ENCODE results near the gene SSU72. TPM values are rescaled to one million over a fixed set of nuclear protein-coding genes. Genes with fewer than 3 reads are reported as not detected.

SSU72 gene
- 103 and 113 TPM in 2 replicates for total RNA-seq

DNA sequence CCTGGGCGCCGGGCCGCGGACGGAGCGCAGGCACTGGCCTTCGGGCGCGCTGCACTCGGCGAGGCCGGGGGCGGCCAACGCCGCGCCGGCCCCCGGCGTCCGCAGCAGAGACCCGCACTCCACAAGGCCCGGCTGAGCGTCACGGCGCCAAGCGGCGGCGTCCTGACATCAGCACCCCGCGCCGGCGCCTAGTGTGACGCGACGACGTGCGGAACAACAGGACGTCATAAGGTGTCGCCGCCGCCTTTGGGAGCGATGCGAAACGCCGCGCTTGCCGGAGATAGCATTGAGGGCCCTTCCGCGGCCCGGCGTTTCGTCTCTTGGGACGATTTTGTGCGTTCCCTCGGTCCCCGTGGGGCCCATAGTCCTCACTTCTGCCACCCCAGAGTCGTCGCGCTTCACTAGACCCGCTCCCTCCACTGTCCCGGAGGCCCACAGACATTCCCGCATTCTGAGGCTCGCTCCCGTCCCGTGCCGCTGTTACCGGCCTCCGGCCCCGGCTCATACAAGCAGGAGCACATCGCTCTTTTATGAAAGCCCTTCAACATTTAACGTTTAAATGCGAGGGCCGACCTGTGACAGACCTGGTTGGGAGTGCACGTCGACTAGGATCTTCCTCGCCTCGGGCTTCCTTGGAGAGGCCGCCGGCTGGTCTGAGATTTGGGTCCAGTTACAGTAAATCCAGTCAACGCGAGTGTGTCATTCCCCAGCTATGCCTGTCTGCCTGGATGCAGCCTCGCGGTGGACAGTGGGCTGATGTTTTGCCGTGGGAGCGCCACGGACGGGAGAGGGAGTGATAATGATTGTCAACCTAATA lies at the start of gene SSU72:
TSS of gene SSU72 (minus strand) at position 143 of the 817 bp plus-strand sequence. CDS start 306 bp downstream, outside the sequence.

GRCh38 chr1:1615256-1616044 lies 40.8 kb upstream of the SSU72 start, which contains the start of gene MIB2:
Gene MIB2, plus strand, starts transcription at chr1:1615500. Its CDS starts 7,953 bp downstream, at chr1:1623453.

GRCh38 chr1:1599935-1600860 lies 25.5 kb upstream of the SSU72 start, which contains the start of gene FNDC10:
Gene FNDC10, minus strand, starts transcription at chr1:1600135. Its CDS starts 120 bp downstream, at chr1:1600015.

DNA sequence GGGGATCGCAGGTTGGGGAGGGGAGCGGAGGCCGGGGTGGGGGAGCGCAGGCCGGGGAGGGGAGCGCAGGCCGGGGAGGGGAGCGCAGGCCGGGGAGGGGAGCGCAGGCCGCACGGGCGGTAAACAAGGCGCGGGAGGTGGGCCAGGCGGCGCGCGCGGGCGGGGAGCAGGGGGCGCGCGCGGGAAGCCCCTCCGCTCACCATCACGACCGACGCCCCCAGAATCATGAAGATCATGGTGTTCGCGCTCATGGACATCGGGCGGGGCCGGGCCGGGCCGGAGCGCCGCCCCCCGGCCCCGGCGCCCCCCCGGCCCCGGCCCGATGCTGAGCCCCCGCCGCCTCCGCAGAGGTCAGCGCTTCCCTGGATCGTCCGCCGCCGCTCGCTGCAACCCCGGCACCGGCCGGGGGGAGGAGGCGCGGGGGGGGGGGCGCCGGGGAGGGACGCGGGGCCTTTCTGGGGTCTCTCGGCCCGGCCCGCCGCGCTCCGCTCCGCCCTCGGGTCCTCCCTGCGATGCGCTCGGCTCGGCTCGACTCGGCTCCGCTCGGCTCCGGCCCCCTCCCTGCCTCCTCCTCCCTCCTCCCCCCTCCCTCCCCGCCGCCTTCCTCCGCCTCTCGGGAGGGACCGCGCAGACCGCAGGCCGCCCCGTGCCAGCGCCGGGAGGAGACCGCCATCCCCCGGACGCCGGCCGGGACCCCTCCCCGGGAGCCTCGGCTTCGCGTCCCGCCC lies 34.4 kb downstream of the SSU72 start, which contains the start of gene TMEM240:
TSS of gene TMEM240 (minus strand) at position 535 of the 728 bp plus-strand sequence. CDS start at position 257, 278 bp downstream.

GRCh38 chr1:1511533-1512285 lies 63.0 kb downstream of the SSU72 start, which contains the start of gene ATAD3A:
Gene ATAD3A, plus strand, starts transcription at chr1:1512162. Its CDS starts 107 bp downstream, at chr1:1512269.

Other genes starting within 250 kb of the SSU72 start
- 0.05 and 0.07 TPM in 2 replicates for gene TAS1R3, start 243.6 kb downstream of the SSU72 start, total RNA-seq
- 81.8 and 99.3 TPM in 2 replicates for gene DVL1, start 225.4 kb downstream of the SSU72 start, total RNA-seq
- gene MXRA8, start 216.3 kb downstream of the SSU72 start, total RNA-seq, result 1.6 and 4.9 TPM in 2 replicates
- gene AURKAIP1, start 199.7 kb downstream of the SSU72 start, total RNA-seq, result 213 and 230 TPM in 2 replicates
- 48.4 and 60.6 TPM in 2 replicates for gene CCNL2, start 175.5 kb downstream of the SSU72 start, total RNA-seq
- 173 and 184 TPM in 2 replicates for gene MRPL20, start 167.6 kb downstream of the SSU72 start, total RNA-seq
- 21.4 and 24.3 TPM in 2 replicates for gene ANKRD65, start 153.6 kb downstream of the SSU72 start, total RNA-seq
- 91.6 and 96.3 TPM in 2 replicates for gene VWA1, start 139.2 kb downstream of the SSU72 start, total RNA-seq
- gene ATAD3C, start 125.2 kb downstream of the SSU72 start, total RNA-seq, result 0.14 TPM in 1 of 2 replicates, not detected in the other
- 30.3 and 34.1 TPM in 2 replicates for gene ATAD3B, start 103.1 kb downstream of the SSU72 start, total RNA-seq
- 56.8 and 65.5 TPM in 2 replicates for gene ATAD3A, start 62.7 kb downstream of the SSU72 start, total RNA-seq
- gene TMEM240, start 34.2 kb downstream of the SSU72 start, total RNA-seq, result 0.23 and 0.35 TPM in 2 replicates
- gene FNDC10, start 25.3 kb upstream of the SSU72 start, total RNA-seq, result 5.6 and 7.5 TPM in 2 replicates
- gene MIB2, start 40.6 kb upstream of the SSU72 start, total RNA-seq, result 39.2 and 41.9 TPM in 2 replicates
- 0.79 and 1.5 TPM in 2 replicates for gene MMP23B, start 57.3 kb upstream of the SSU72 start, total RNA-seq
- gene CDK11B, start 84.1 kb upstream of the SSU72 start, total RNA-seq, result 7.3 and 13.4 TPM in 2 replicates
- gene SLC35E2B, start 117.9 kb upstream of the SSU72 start, total RNA-seq, result 8.0 and 14.0 TPM in 2 replicates
- 8.5 and 10.9 TPM in 2 replicates for gene CDK11A, start 149.5 kb upstream of the SSU72 start, total RNA-seq
- 56.7 and 58.0 TPM in 2 replicates for gene NADK, start 203.6 kb upstream of the SSU72 start, total RNA-seq

Measured in airway epithelial cell (primary cell).